ENCODE measurements around the gene SCAF8. TPM values are rescaled to one million over a fixed set of nuclear protein-coding genes. Genes with fewer than 3 reads are reported as not detected.

SCAF8 gene
- total and polyA plus RNA-seq, 2 of the 4 experiments (the other 2 are of a cell fraction): 16.1 to 23.5 TPM

- Histone ChIP-seq H4K91ac (ENCODE audit: insufficient read depth, low read depth, low read length) (no peak overlapping the region), H2AK9ac (replicated peaks; ENCODE audit: low read depth, low read length, poor library complexity) (no peak overlapping the region), H3K56ac (ENCODE audit: extremely low read depth, insufficient read depth, low read length) (no peak overlapping the region), H3K27me3 (ENCODE audit: control insufficient read depth, insufficient read depth, low read length) (no peaks in the 10 kb centered on the region), H3K4ac (ENCODE audit: low read depth, low read length) (no peak overlapping the region), H4K20me1 (ENCODE audit: insufficient read depth, low read length) (no peaks in the 10 kb centered on the region), H3K79me1 (ENCODE audit: low read depth in 1 of 2, low read length in 2 of 2) (no peaks in the 10 kb centered on the region), H2AFZ (replicated peaks; ENCODE audit: low read length, poor library complexity) (no peak overlapping the region), H2BK120ac (ENCODE audit: low read depth, low read length) (no peak overlapping the region), H3K23ac (ENCODE audit: low read depth, low read length) (no peak overlapping the region), H2AK5ac (ENCODE audit: low read depth, low read length) (no peak overlapping the region), H3K9me3 (ENCODE audit: control insufficient read depth, insufficient read depth, low read length) (no peaks in the 10 kb centered on the region), H4K8ac (ENCODE audit: low read depth in 2 of 2, low read length in 2 of 2) (no peak overlapping the region), H3K9ac (ENCODE audit: low read depth, low read length) (no peak overlapping the region), H3K4me1 (ENCODE audit: control insufficient read depth, insufficient read depth, low read length) (no peaks in the 10 kb centered on the region), H2BK15ac (ENCODE audit: low read depth, low read length) (no peak overlapping the region), H2BK5ac (ENCODE audit: low read depth, low read length, poor library complexity, severe bottlenecking) (no peak overlapping the region), H3K14ac (replicated peaks; ENCODE audit: low read depth, low read length) (no peak overlapping the region), H3K4me2 (ENCODE audit: low read depth, low read length) (no peak overlapping the region), H3K18ac (ENCODE audit: low read depth, low read length) (no peak overlapping the region), H3K4me3 (ENCODE audit: insufficient read depth, low read depth, low read length) (no peak overlapping the region), H3K9me1 (ENCODE audit: insufficient read depth, low read length) (no peaks in the 10 kb centered on the region), H3K36me3 (ENCODE audit: control insufficient read depth, insufficient read depth, low read length) (no peaks in the 10 kb centered on the region), H2BK20ac (ENCODE audit: low read depth, low read length) (no peak overlapping the region), H3K27ac (ENCODE audit: insufficient read depth, low read length) (no peak overlapping the region), H4K5ac (ENCODE audit: low read depth, low read length) (no peak overlapping the region)
- no peak for DNase-seq
- ChIA-PET CTCF (no interaction called here), POLR2A (ENCODE audit: unreplicated experiment) (no interaction called here)
- ATAC-seq (ENCODE audit: low read depth): no peak
- TF ChIP-seq, protein P1, sequence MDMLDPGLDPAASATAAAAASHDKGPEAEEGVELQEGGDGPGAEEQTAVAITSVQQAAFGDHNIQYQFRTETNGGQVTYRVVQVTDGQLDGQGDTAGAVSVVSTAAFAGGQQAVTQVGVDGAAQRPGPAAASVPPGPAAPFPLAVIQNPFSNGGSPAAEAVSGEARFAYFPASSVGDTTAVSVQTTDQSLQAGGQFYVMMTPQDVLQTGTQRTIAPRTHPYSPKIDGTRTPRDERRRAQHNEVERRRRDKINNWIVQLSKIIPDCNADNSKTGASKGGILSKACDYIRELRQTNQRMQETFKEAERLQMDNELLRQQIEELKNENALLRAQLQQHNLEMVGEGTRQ (IDR thresholded peaks at IDR 0.05; ENCODE audit: low read depth, low read length): no peak
- TF ChIP-seq POLR2A (IDR thresholded peaks at IDR 0.05; ENCODE audit: low read depth, low read length) (no peak), BHLHE40 (IDR thresholded peaks at IDR 0.05; ENCODE audit: low read depth, low read length) (no peak), RFX5 (IDR thresholded peaks at IDR 0.05; ENCODE audit: low read depth, low read length) (no peak), CHD1 (IDR thresholded peaks at IDR 0.05; ENCODE audit: low read depth, low read length) (no peak), RAD21 (IDR thresholded peaks at IDR 0.05; ENCODE audit: low read length) (no peak), FOS (IDR thresholded peaks at IDR 0.05; ENCODE audit: low read depth, low read length) (no peak), MAZ (IDR thresholded peaks at IDR 0.05; ENCODE audit: borderline replicate concordance, low read depth, low read length) (no peak), RCOR1 (IDR thresholded peaks at IDR 0.05; ENCODE audit: insufficient replicate concordance, low read length) (no peak), MAFK (IDR thresholded peaks at IDR 0.05; ENCODE audit: low read depth, low read length) (no peak), MXI1 (IDR thresholded peaks at IDR 0.05; ENCODE audit: borderline replicate concordance, low read depth, low read length) (no peak), NFE2L2 (IDR thresholded peaks at IDR 0.05; ENCODE audit: low read depth, low read length) (no peak), CEBPB (IDR thresholded peaks at IDR 0.05; ENCODE audit: low read depth, low read length) (no peak), SMC3 (IDR thresholded peaks at IDR 0.05; ENCODE audit: low read depth, low read length) (no peak)
- TF ChIP-seq, protein P2, sequence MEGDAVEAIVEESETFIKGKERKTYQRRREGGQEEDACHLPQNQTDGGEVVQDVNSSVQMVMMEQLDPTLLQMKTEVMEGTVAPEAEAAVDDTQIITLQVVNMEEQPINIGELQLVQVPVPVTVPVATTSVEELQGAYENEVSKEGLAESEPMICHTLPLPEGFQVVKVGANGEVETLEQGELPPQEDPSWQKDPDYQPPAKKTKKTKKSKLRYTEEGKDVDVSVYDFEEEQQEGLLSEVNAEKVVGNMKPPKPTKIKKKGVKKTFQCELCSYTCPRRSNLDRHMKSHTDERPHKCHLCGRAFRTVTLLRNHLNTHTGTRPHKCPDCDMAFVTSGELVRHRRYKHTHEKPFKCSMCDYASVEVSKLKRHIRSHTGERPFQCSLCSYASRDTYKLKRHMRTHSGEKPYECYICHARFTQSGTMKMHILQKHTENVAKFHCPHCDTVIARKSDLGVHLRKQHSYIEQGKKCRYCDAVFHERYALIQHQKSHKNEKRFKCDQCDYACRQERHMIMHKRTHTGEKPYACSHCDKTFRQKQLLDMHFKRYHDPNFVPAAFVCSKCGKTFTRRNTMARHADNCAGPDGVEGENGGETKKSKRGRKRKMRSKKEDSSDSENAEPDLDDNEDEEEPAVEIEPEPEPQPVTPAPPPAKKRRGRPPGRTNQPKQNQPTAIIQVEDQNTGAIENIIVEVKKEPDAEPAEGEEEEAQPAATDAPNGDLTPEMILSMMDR (conservative IDR thresholded peaks at IDR 0.05; ENCODE audit: low read depth, low read length): no peak
- TF ChIP-seq, protein P3, sequence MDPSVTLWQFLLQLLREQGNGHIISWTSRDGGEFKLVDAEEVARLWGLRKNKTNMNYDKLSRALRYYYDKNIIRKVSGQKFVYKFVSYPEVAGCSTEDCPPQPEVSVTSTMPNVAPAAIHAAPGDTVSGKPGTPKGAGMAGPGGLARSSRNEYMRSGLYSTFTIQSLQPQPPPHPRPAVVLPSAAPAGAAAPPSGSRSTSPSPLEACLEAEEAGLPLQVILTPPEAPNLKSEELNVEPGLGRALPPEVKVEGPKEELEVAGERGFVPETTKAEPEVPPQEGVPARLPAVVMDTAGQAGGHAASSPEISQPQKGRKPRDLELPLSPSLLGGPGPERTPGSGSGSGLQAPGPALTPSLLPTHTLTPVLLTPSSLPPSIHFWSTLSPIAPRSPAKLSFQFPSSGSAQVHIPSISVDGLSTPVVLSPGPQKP (IDR thresholded peaks at IDR 0.05; ENCODE audit: borderline replicate concordance, low read depth, low read length): no peak
- BruUV-seq (replicated peaks): no TSS peak
- WGBS, 2 experiments (ENCODE audit: extremely low coverage in 2 of 2, insufficient read length in 1 of 2): no CpG with 5 or more reads among the region's 4 CpGs
- dilution Hi-C loops (cut with HindIII; ENCODE audit: low sequenced_read_pairs, unreplicated experiment): no loop called here
- in situ Hi-C loops (cut with MboI; ENCODE audit: low sequenced_read_pairs): no loop called here
- intact Hi-C loops (cut with micrococcal nuclease): no loop called here
Observed at GRCh38 chr6:154690857-154691256, 42.4 kb upstream of the SCAF8 start.
